K562 (cell line): Measurements from ENCODE around the gene IPO5.

Experiments used
- CTCF ChIP-seq, 3 experiments: IDR thresholded peaks in 2 of 3; conservative IDR thresholded peaks in 1 of 3; 2 replicates each; pipeline ENCODE4 v1.5.1; 2011 to 2012; ENCODE audit warnings: low read length in 3 of 3, mild to moderate bottlenecking in 3 of 3, control low read depth in 2 of 3, improper control_type of control experiment in 1 of 3, inconsistent platforms in 1 of 3, low read depth in 1 of 3, mixed read lengths in 1 of 3, moderate library complexity in 1 of 3; ENCODE audit not compliant: insufficient read depth in 2 of 3
- LEF1 ChIP-seq: fragments of 450-650 bp; IDR thresholded peaks from 2 replicates; pipeline ENCODE4 v1.6.1; 2016; ENCODE audit warnings: mild to moderate bottlenecking
- MAX ChIP-seq: sonication (generic); formaldehyde crosslinking; IDR thresholded peaks from 2 replicates; pipeline ENCODE4 v1.9.0; 2022; ENCODE audit warnings: mild to moderate bottlenecking, missing genetic modification reagents
- POLR2AphosphoS2 ChIP-seq: IDR thresholded peaks from 2 replicates; pipeline ENCODE4 v1.6.1; 2012; ENCODE audit warnings: low read length, improper control_type of control experiment
- POLR2AphosphoS5 ChIP-seq: IDR thresholded peaks from 2 replicates; pipeline ENCODE4 v1.6.1; 2011; ENCODE audit warnings: mild to moderate bottlenecking, low read depth, low read length, moderate library complexity; ENCODE audit not compliant: control insufficient read depth, insufficient read depth
- RERE ChIP-seq: sonication (generic); formaldehyde crosslinking; IDR thresholded peaks from 2 replicates; pipeline ENCODE4 v1.8.0; 2023; ENCODE audit warnings: missing genetic modification reagents, mild to moderate bottlenecking, borderline replicate concordance
- SNRNP70 ChIP-seq: fragments of 200-400 bp; formaldehyde crosslinking; optimal IDR thresholded peaks from 2 replicates; pipeline ENCODE3; 2017; ENCODE audit warnings: low read depth, low read length
- SP2 ChIP-seq: IDR thresholded peaks from 2 replicates; pipeline ENCODE4 v1.6.1; 2011; ENCODE audit warnings: mild to moderate bottlenecking, low read depth, low read length, moderate library complexity; ENCODE audit not compliant: poor library complexity, severe bottlenecking; ENCODE audit errors: extremely low read depth
- TFAP4 ChIP-seq: sonication (generic); formaldehyde crosslinking; IDR thresholded peaks from 2 replicates; pipeline ENCODE4 v1.8.0; 2022; ENCODE audit warnings: missing genetic modification reagents, mild to moderate bottlenecking, moderate library complexity, borderline replicate concordance
- ZBTB43 ChIP-seq: sonication (generic); formaldehyde crosslinking; IDR thresholded peaks from 2 replicates; pipeline ENCODE4 v1.8.0; 2023; ENCODE audit warnings: mild to moderate bottlenecking, missing genetic modification reagents
- ZHX1 ChIP-seq: fragments of 150-350 bp; conservative IDR thresholded peaks from 2 replicates; pipeline ENCODE4 v1.6.1; 2014; ENCODE audit warnings: low read length
- ZNF134 ChIP-seq: fragments of 250-450 bp; sonication (Bioruptor Pico); conservative IDR thresholded peaks from 2 replicates; pipeline ENCODE4 v1.4.0; 2020

GRCh38 chr13:97951376-97951775, 2.1 kb upstream of the IPO5 start:
- TF ChIP-seq ZNF134 (CRISPR knock-in tag) (no peak), SNRNP70 (no peak), ZHX1 (no peak), CTCF (IDR thresholded peaks at IDR 0.05 in 2 of 3, conservative IDR thresholded peaks at IDR 0.05 in 1 of 3; ENCODE audit: insufficient read depth in 2 of 3, low read depth in 1 of 3, low read length in 3 of 3) (no peak), TFAP4 (CRISPR knock-in tag) (no peak), RERE (CRISPR knock-in tag) (no peak), SP2 (no peak), LEF1 (no peak), ZBTB43 (CRISPR knock-in tag) (no peak), MAX (CRISPR knock-in tag) (no peak), POLR2AphosphoS5 (no peak), POLR2AphosphoS2 (no peak)
